Suprapubic skin (tissue), 3 donors: Measurements from ENCODE around the gene KRT85.

ENCODE experiments used
- EP300 ChIP-seq: sonication (generic); formaldehyde crosslinking; IDR thresholded peaks from one replicate; pipeline ENCODE4 v1.6.1; 2017; ENCODE audit warnings: antibody characterized with exemption
- TF ChIP-seq, protein P1 (sequence below), 2 donors: fragments of 200-600 bp in 1 of 2; fragments of 450-650 bp in 1 of 2; sonication (generic) in 1 of 2; IDR thresholded peaks; one replicate each; pipeline ENCODE4 v1.5.1; 2016 to 2019; ENCODE audit warnings: antibody characterized with exemption in 2 of 2, mild to moderate bottlenecking in 1 of 2, moderate library complexity in 1 of 2

GRCh38 chr12:52316290-52316689, 51.0 kb downstream of the KRT85 start:
- TF ChIP-seq, protein P1, sequence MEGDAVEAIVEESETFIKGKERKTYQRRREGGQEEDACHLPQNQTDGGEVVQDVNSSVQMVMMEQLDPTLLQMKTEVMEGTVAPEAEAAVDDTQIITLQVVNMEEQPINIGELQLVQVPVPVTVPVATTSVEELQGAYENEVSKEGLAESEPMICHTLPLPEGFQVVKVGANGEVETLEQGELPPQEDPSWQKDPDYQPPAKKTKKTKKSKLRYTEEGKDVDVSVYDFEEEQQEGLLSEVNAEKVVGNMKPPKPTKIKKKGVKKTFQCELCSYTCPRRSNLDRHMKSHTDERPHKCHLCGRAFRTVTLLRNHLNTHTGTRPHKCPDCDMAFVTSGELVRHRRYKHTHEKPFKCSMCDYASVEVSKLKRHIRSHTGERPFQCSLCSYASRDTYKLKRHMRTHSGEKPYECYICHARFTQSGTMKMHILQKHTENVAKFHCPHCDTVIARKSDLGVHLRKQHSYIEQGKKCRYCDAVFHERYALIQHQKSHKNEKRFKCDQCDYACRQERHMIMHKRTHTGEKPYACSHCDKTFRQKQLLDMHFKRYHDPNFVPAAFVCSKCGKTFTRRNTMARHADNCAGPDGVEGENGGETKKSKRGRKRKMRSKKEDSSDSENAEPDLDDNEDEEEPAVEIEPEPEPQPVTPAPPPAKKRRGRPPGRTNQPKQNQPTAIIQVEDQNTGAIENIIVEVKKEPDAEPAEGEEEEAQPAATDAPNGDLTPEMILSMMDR (IDR thresholded peaks at IDR 0.05) = no peak
- no peak for TF ChIP-seq EP300
